K562 (cell line): ENCODE results near the gene PTPN1.

Experiments
- CEBPB ChIP-seq: fragments of 450-650 bp; IDR thresholded peaks from 2 replicates; pipeline ENCODE4 v1.6.1; 2016; ENCODE audit warnings: missing genetic modification characterization, missing compliant biosample characterization
- COPS2 ChIP-seq: fragments of 450-650 bp; conservative IDR thresholded peaks from 2 replicates; pipeline ENCODE4 v1.6.1; 2016; ENCODE audit warnings: mild to moderate bottlenecking, moderate library complexity
- CTCF ChIP-seq, 3 experiments: IDR thresholded peaks in 2 of 3; conservative IDR thresholded peaks in 1 of 3; 2 replicates each; pipeline ENCODE4 v1.5.1; 2011 to 2012; ENCODE audit warnings: low read length in 3 of 3, mild to moderate bottlenecking in 3 of 3, control low read depth in 2 of 3, improper control_type of control experiment in 1 of 3, inconsistent platforms in 1 of 3, low read depth in 1 of 3, mixed read lengths in 1 of 3, moderate library complexity in 1 of 3; ENCODE audit not compliant: insufficient read depth in 2 of 3
- DNMT1 ChIP-seq: fragments of 450-650 bp; IDR thresholded peaks from 2 replicates; pipeline ENCODE4 v1.6.1; 2016; ENCODE audit warnings: antibody characterized with exemption, mild to moderate bottlenecking
- EGR1 ChIP-seq: fragments of 450-650 bp; conservative IDR thresholded peaks from 2 replicates; pipeline ENCODE4 v1.6.1; 2017; ENCODE audit warnings: mild to moderate bottlenecking
- EZH2 ChIP-seq: IDR thresholded peaks from 2 replicates; pipeline ENCODE4 v1.6.1; 2012; ENCODE audit warnings: low read depth, mild to moderate bottlenecking, inconsistent platforms, low read length, borderline replicate concordance
- MLX ChIP-seq, 2 experiments: fragments of 450-650 bp in 1 of 2; sonication (generic) in 1 of 2; formaldehyde crosslinking; conservative IDR thresholded peaks; 2 replicates each; pipeline versions ENCODE4 v1.4.0 to v1.8.1; 2020 to 2022; ENCODE audit warnings: mild to moderate bottlenecking in 1 of 2, missing genetic modification reagents in 1 of 2
- NR1H2 ChIP-seq: sonication (generic); formaldehyde crosslinking; IDR thresholded peaks from 2 replicates; pipeline ENCODE4 v1.4.0; 2020; ENCODE audit warnings: mild to moderate bottlenecking, missing genetic modification reagents
- RCOR1 ChIP-seq, 2 experiments: IDR thresholded peaks; 2 replicates each; pipeline ENCODE4 v1.6.1; 2012; ENCODE audit warnings: low read depth in 2 of 2, low read length in 2 of 2, borderline replicate concordance in 1 of 2, improper control_type of control experiment in 1 of 2
- TAF7 ChIP-seq: fragments of 450-650 bp; IDR thresholded peaks from 2 replicates; pipeline ENCODE4 v1.6.1; 2016; ENCODE audit warnings: missing genetic modification characterization, missing compliant biosample characterization
- ZBTB11 ChIP-seq, 3 experiments: fragments of 200-800 bp in 1 of 3; fragments of 250-450 bp in 1 of 3; fragments of 450-650 bp in 1 of 3; sonication (Bioruptor Pico) in 1 of 3; sonication (Bioruptor generic) in 1 of 3; formaldehyde crosslinking in 1 of 3; IDR thresholded peaks; 2 replicates each; pipeline versions ENCODE4 v1.6.1 to v1.8.0; 2016 to 2022; ENCODE audit warnings: mild to moderate bottlenecking in 2 of 3, missing genetic modification characterization in 2 of 3, missing compliant biosample characterization in 1 of 3, moderate library complexity in 1 of 3
- ZBTB43 ChIP-seq: sonication (generic); formaldehyde crosslinking; IDR thresholded peaks from 2 replicates; pipeline ENCODE4 v1.8.0; 2023; ENCODE audit warnings: mild to moderate bottlenecking, missing genetic modification reagents
- ZBTB49 ChIP-seq: sonication (generic); formaldehyde crosslinking; IDR thresholded peaks from 2 replicates; pipeline ENCODE4 v1.8.0; 2022; ENCODE audit warnings: missing genetic modification reagents, mild to moderate bottlenecking, borderline replicate concordance
- ZNF24 ChIP-seq: fragments of 450-650 bp; IDR thresholded peaks from 2 replicates; pipeline ENCODE4 v1.6.1; 2016

GRCh38 chr20:50615407-50615806 is 105.2 kb downstream of the PTPN1 start:
- TF ChIP-seq NR1H2 (CRISPR knock-in tag) (no peak), ZBTB11 (CRISPR knock-in tag; IDR thresholded peaks at IDR 0.05) (no peak), RCOR1 (IDR thresholded peaks at IDR 0.05; ENCODE audit: borderline replicate concordance in 1 of 2, low read depth in 2 of 2, low read length in 2 of 2) (no peak), ZBTB43 (no peak), COPS2 (no peak), MLX (CRISPR knock-in tag; conservative IDR thresholded peaks at IDR 0.05) (no peak), TAF7 (tag) (no peak), EGR1 (no peak), EZH2 (no peak), CTCF (IDR thresholded peaks at IDR 0.05 in 2 of 3, conservative IDR thresholded peaks at IDR 0.05 in 1 of 3; ENCODE audit: insufficient read depth in 2 of 3, low read depth in 1 of 3, low read length in 3 of 3) (no peak), ZBTB49 (no peak), DNMT1 (no peak), ZNF24 (no peak), CEBPB (tag) (no peak)
